ENCODE measurements around the gene RNF130. TPM values are rescaled to one million over a fixed set of nuclear protein-coding genes. Genes with fewer than 3 reads are reported as not detected.
A peak's percentile ranks its signal among the peaks of the same experiment; 100 is the strongest.

The RNF130 gene
- total and polyA plus RNA-seq, 9 of the 15 experiments (the other 6 are each of a cell fraction or from before 2014, with no cell fraction given) = 5.8 to 39.4 (median 27.1) TPM

DNA sequence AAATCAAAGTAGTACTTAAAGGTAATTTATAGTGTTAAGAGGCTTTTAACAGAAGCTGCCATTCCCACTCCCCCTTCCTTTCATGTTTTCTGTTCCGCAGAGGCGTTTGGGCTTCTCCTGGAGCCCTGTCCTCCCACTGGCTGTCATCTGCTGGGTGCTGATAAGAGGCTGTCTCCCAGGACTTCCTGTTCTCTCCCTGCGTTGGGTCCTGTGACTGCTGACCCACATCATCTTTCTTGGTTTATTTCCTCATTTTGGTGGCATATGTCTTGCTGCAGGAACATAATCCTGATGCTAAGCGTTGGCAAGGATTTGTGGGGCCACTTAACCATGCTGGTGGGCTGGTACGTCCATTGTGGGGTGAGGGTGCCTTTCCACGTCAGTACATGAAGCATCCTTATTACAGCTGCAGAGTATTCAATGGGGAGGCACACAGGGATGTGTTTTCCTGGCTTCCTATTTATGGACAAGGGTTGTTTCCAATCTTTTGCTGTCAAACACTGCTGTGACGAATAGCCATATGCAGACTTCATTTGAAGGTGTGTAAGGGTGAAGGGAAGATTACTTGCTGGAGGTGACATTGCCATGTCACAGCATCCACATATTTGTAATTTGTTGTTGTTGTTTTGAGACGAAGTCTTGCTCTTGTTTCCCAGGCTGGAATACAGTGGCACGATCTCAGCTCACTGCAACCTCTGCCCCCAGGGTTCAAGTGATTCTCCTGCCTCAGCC lies 22.3 kb upstream of the RNF130 start (continued):
- TF ChIP-seq HNRNPK (IDR thresholded peaks at IDR 0.05; ENCODE audit: low read depth, low read length, poor library complexity, severe bottlenecking) (no peak), HCFC1 (IDR thresholded peaks at IDR 0.05; ENCODE audit: low read depth, low read length) (0 out of 2 replicates have a peak, but pooled peaks have one; percentile 33), SNRNP70 (optimal IDR thresholded peaks at IDR 0.05; ENCODE audit: low read depth, low read length) (no peak), KLF6 (CRISPR knock-in tag; IDR thresholded peaks at IDR 0.05; ENCODE audit: borderline replicate concordance) (no peak), TRIM28 (IDR thresholded peaks at IDR 0.05) (peak; percentile 80; the same call in 1 of the 2 replicates), ETS2 (tag; IDR thresholded peaks at IDR 0.05; ENCODE audit: borderline replicate concordance, poor library complexity, severe bottlenecking) (no peak), ELF2 (CRISPR knock-in tag; IDR thresholded peaks at IDR 0.05) (peak; percentile 64; the same call in 1 of the 2 replicates), NR2C1 (IDR thresholded peaks at IDR 0.05) (peak; percentile 41; the same call in 1 of the 2 replicates), NR2C1 (tag; IDR thresholded peaks at IDR 0.05) (peak; percentile 49), NONO (IDR thresholded peaks at IDR 0.05; ENCODE audit: low read depth in 2 of 2, low read length in 1 of 2) (peak in 1 of 2 experiments; percentile 80; a peak in 1 of 4 replicates), ZNF707 (CRISPR knock-in tag; conservative IDR thresholded peaks at IDR 0.05) (0 out of 2 replicates have a peak, but pooled peaks have one; percentile 5), BRD4 (IDR thresholded peaks at IDR 0.05) (0 out of 2 replicates have a peak, but pooled peaks have one; percentile 27), ZNF12 (CRISPR knock-in tag; IDR thresholded peaks at IDR 0.05) (0 out of 2 replicates have a peak, but pooled peaks have one; percentile 46), NCOA6 (IDR thresholded peaks at IDR 0.05) (peak; percentile 56; the same call in 1 of the 2 replicates), GTF2A2 (tag; IDR thresholded peaks at IDR 0.05) (no peak), CTBP1 (IDR thresholded peaks at IDR 0.05; ENCODE audit: borderline replicate concordance) (peak; percentile 97), RUNX1 (IDR thresholded peaks at IDR 0.05; ENCODE audit: low read depth) (0 out of 2 replicates have a peak, but pooled peaks have one; percentile 59), EGR1 (conservative IDR thresholded peaks at IDR 0.05) (peak; percentile 97), ZNF431 (CRISPR knock-in tag; IDR thresholded peaks at IDR 0.05) (no peak), SAFB (IDR thresholded peaks at IDR 0.05; ENCODE audit: borderline replicate concordance, low read depth, low read length) (no peak)
- TF ChIP-seq, protein P1, sequence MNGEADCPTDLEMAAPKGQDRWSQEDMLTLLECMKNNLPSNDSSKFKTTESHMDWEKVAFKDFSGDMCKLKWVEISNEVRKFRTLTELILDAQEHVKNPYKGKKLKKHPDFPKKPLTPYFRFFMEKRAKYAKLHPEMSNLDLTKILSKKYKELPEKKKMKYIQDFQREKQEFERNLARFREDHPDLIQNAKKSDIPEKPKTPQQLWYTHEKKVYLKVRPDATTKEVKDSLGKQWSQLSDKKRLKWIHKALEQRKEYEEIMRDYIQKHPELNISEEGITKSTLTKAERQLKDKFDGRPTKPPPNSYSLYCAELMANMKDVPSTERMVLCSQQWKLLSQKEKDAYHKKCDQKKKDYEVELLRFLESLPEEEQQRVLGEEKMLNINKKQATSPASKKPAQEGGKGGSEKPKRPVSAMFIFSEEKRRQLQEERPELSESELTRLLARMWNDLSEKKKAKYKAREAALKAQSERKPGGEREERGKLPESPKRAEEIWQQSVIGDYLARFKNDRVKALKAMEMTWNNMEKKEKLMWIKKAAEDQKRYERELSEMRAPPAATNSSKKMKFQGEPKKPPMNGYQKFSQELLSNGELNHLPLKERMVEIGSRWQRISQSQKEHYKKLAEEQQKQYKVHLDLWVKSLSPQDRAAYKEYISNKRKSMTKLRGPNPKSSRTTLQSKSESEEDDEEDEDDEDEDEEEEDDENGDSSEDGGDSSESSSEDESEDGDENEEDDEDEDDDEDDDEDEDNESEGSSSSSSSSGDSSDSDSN (IDR thresholded peaks at IDR 0.05; ENCODE audit: borderline replicate concordance in 1 of 2, low read depth in 2 of 2, low read length in 2 of 2) = peak; percentile 71 to 86; a peak in 3 of 4 replicates
- TF ChIP-seq, protein P2, sequence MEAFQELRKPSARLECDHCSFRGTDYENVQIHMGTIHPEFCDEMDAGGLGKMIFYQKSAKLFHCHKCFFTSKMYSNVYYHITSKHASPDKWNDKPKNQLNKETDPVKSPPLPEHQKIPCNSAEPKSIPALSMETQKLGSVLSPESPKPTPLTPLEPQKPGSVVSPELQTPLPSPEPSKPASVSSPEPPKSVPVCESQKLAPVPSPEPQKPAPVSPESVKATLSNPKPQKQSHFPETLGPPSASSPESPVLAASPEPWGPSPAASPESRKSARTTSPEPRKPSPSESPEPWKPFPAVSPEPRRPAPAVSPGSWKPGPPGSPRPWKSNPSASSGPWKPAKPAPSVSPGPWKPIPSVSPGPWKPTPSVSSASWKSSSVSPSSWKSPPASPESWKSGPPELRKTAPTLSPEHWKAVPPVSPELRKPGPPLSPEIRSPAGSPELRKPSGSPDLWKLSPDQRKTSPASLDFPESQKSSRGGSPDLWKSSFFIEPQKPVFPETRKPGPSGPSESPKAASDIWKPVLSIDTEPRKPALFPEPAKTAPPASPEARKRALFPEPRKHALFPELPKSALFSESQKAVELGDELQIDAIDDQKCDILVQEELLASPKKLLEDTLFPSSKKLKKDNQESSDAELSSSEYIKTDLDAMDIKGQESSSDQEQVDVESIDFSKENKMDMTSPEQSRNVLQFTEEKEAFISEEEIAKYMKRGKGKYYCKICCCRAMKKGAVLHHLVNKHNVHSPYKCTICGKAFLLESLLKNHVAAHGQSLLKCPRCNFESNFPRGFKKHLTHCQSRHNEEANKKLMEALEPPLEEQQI (IDR thresholded peaks at IDR 0.05) = peak; percentile 86
- TF ChIP-seq, protein P3, sequence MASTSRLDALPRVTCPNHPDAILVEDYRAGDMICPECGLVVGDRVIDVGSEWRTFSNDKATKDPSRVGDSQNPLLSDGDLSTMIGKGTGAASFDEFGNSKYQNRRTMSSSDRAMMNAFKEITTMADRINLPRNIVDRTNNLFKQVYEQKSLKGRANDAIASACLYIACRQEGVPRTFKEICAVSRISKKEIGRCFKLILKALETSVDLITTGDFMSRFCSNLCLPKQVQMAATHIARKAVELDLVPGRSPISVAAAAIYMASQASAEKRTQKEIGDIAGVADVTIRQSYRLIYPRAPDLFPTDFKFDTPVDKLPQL (IDR thresholded peaks at IDR 0.05; ENCODE audit: extremely low read depth, insufficient read length) = no peak
